ENCODE measurements around the gene UAP1L1. TPM values are rescaled to one million over a fixed set of nuclear protein-coding genes. Genes with fewer than 3 reads are reported as not detected.

UAP1L1 gene
- total RNA-seq, 1 donor from 2014 or later: 17.2 TPM

DNA sequence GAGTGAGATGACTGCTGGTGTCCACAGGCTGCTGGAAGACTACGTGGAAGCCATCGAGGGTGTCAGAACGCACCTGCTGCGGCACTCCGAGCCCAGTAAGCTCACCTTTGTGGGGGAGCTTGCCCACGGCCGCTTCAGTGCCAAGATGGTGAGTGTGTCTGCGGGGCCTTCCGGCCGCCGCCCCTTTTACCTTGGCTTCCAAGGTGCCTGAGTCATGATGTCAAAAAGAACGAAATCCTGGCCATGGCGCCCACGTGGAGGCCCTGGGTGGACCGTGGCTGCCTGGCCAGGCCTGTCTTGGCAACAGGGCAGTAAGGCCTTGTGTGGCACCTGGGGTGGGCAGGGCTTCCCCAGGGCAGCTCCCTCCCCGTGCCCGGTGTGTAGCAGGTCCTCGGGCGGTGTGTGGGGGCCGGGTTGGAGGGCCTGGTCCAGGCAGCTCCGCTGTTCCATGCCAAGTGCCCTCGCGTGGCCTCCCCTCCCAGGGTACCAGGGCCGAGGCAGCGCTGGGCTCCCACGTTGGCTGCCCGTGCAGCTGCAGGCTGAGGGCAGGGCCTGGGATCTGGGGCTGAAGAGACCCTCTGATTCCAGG, 29.4 kb downstream of the UAP1L1 start:
- Mint-ChIP-seq H3K9me3 (no peaks in the 10 kb centered on the region), H3K4me1 (no peaks in the 10 kb centered on the region), H3K4me3 (no peak overlapping the region), H3K27ac (no peak overlapping the region), H3K27me3 (no peaks in the 10 kb centered on the region), H3K36me3 (ENCODE audit: low read depth) (peaks cover 27% of the 10 kb centered on the region)
- intact Hi-C loops (cut with micrococcal nuclease): no loop called here
- ATAC-seq (ENCODE audit: low read depth): no peak
- ChIA-PET POLR2A (no interaction called here), CTCF (no interaction called here)
- no peak for DNase-seq
- TF ChIP-seq, protein P1, sequence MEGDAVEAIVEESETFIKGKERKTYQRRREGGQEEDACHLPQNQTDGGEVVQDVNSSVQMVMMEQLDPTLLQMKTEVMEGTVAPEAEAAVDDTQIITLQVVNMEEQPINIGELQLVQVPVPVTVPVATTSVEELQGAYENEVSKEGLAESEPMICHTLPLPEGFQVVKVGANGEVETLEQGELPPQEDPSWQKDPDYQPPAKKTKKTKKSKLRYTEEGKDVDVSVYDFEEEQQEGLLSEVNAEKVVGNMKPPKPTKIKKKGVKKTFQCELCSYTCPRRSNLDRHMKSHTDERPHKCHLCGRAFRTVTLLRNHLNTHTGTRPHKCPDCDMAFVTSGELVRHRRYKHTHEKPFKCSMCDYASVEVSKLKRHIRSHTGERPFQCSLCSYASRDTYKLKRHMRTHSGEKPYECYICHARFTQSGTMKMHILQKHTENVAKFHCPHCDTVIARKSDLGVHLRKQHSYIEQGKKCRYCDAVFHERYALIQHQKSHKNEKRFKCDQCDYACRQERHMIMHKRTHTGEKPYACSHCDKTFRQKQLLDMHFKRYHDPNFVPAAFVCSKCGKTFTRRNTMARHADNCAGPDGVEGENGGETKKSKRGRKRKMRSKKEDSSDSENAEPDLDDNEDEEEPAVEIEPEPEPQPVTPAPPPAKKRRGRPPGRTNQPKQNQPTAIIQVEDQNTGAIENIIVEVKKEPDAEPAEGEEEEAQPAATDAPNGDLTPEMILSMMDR (IDR thresholded peaks at IDR 0.05): no peak

DNA sequence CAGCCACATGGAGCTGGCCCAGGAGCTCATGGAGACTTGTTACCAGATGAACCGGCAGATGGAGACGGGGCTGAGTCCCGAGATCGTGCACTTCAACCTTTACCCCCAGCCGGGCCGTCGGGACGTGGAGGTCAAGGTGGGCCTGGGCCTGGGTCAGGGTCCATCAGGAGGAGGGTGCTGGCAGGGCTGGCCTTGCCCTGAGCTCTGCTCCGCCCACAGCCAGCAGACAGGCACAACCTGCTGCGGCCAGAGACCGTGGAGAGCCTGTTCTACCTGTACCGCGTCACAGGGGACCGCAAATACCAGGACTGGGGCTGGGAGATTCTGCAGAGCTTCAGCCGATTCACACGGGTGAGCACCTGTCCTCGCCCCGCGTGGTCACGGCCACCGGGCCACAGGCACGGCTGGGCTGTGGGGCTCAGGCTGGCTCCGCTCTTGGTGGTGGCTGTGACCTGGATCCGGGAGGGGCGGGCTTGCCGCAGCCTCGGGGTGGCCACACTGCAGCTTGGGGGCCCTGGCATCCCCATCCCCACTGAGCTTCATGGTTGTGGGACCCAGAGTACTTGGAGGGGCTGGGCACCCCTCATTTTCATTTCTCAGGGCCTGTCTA, 30.1 kb downstream of the UAP1L1 start:
- H3K4me1 Mint-ChIP-seq: no peaks in the 10 kb centered on the region
- no peak overlapping the region for H3K27ac Mint-ChIP-seq
- TF ChIP-seq, protein P1 (IDR thresholded peaks at IDR 0.05): no peak
- no peaks in the 10 kb centered on the region for H3K27me3 Mint-ChIP-seq
- ChIA-PET CTCF (no interaction called here), POLR2A (no interaction called here)
- H3K9me3 Mint-ChIP-seq: no peaks in the 10 kb centered on the region
- DNase-seq (no peak), ATAC-seq (ENCODE audit: low read depth) (no peak)
- intact Hi-C loops (cut with micrococcal nuclease): no loop called here
- H3K4me3 Mint-ChIP-seq: no peak overlapping the region
- peaks cover 27% of the 10 kb centered on the region for H3K36me3 Mint-ChIP-seq (ENCODE audit: low read depth)

DNA sequence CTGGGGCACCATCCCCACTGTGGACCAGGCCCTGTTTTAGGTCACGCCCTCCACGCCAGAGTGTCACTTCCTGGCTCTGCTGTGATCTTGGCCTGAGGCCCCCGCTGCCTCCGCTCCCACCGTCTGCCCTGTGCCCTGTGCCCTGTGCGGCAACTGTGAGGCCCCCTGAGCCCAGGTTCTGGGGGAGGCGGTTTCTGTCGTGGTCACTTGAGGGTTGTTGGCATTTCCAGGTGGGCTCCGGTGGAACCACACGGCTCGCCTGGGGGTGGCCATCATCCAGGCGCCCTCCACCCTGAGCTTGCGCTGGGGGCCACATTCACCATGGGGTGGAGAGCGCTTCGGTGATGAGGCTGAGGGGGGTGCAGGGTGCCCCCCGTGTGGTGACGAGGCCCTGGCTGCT, 30.7 kb downstream of the UAP1L1 start:
- no peaks in the 10 kb centered on the region for H3K27me3 Mint-ChIP-seq
- ATAC-seq (ENCODE audit: low read depth): no peak
- ChIA-PET CTCF (no interaction called here), POLR2A (no interaction called here)
- no peaks in the 10 kb centered on the region for H3K9me3 Mint-ChIP-seq
- peaks cover 29% of the 10 kb centered on the region for H3K36me3 Mint-ChIP-seq (ENCODE audit: low read depth)
- H3K4me3 Mint-ChIP-seq: no peak overlapping the region
- no peak overlapping the region for H3K27ac Mint-ChIP-seq
- intact Hi-C loops (cut with micrococcal nuclease): no loop called here
- peaks cover 2% of the 10 kb centered on the region for H3K4me1 Mint-ChIP-seq
- DNase-seq: no peak
- TF ChIP-seq, protein P1 (IDR thresholded peaks at IDR 0.05): no peak

DNA sequence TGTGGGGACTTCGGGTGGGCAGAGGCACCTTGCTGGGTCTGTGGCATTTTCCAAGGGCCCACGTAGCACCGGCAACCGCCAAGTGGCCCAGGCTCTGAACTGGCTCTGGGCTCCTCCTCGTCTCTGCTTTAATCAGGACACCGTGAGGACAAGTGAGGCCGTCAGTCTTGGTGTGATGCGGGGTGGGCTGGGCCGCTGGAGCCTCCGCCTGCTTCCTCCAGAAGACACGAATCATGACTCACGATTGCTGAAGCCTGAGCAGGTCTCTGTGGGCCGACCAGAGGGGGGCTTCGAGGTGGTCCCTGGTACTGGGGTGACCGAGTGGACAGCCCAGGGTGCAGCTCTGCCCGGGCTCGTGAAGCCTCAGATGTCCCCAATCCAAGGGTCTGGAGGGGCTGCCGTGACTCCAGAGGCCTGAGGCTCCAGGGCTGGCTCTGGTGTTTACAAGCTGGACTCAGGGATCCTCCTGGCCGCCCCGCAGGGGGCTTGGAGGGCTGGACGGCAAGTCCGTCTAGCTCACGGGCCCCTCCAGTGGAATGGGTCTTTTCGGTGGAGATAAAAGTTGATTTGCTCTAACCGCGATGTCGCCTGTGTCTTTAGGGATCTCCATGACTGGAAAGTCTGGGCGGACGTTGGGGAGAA, 31.4 kb downstream of the UAP1L1 start:
- CTCF ChIA-PET: no interaction called here
- no peaks in the 10 kb centered on the region for H3K27me3 Mint-ChIP-seq
- no peak overlapping the region for H3K4me3 Mint-ChIP-seq
- POLR2A ChIA-PET: interaction anchor here (0.5 to 0.6 kb wide), 3 partner anchors 14 to 41 kb away, joined by 3 to 8 read pairs (median 3); no protein-coding TSS in a partner anchor
- H3K27ac Mint-ChIP-seq: no peak overlapping the region
- no peaks in the 10 kb centered on the region for H3K9me3 Mint-ChIP-seq
- H3K36me3 Mint-ChIP-seq (ENCODE audit: low read depth): peaks cover 31% of the 10 kb centered on the region
- no peak for ATAC-seq (ENCODE audit: low read depth)
- no peak for DNase-seq
- TF ChIP-seq, protein P1 (IDR thresholded peaks at IDR 0.05): no peak
- intact Hi-C loops (cut with micrococcal nuclease): no loop called here
- peaks cover 8% of the 10 kb centered on the region for H3K4me1 Mint-ChIP-seq

Measured in activated B cell treated with CpG ODN at 0.5 μM for 24 hours (primary cell).